Measurements from ENCODE around the gene ACCSL. TPM values are rescaled to one million over a fixed set of nuclear protein-coding genes. Genes with fewer than 3 reads are reported as not detected.
A peak's percentile ranks its signal among the peaks of the same experiment; 100 is the strongest.

Gene ACCSL
- total RNA-seq, 2 donors from 2014 or later, result 0.11 TPM; not detected in 1

GRCh38 chr11:44033856-44034255 lies 13.9 kb upstream of the ACCSL start:
- Mint-ChIP-seq H3K27ac (no peak overlapping the region), H3K9me3 (peaks cover 0 to 4% of the 10 kb centered on the region in 2 donors), H3K36me3 (no peaks in the 10 kb centered on the region)
- ATAC-seq, result no peak
- DNase-seq (ENCODE audit: low spot score in 2 of 2), result no peak

DNA sequence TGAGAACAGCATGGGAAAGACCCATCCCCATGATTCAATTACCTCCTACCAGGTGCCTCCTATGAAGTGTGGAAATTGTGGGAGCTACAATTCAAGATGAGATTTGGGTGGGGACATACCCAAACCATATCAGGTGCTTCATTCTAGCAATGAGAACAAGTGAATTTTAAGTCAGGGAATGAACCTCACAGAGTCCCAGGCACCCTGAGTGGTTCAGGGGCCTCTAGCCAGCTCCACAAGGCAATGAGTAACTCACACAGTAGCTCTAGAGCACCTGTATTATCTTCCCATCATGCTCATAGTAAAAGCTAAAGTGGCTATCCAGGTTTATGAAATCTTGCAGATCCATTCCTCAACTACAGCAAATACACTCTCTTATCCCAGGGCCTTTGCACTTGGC lies 13.1 kb upstream of the ACCSL start:
- no peak for DNase-seq (ENCODE audit: low spot score in 2 of 2)
- Mint-ChIP-seq H3K36me3 (no peaks in the 10 kb centered on the region), H3K9me3 (peaks cover 0 to 4% of the 10 kb centered on the region in 2 donors), H3K27ac (no peak overlapping the region)
- peak in 1 of 2 donors; percentile 88 for ATAC-seq

- Mint-ChIP-seq H3K27ac (no peak overlapping the region), H3K9me3 (peaks cover 4 to 13% of the 10 kb centered on the region in 2 donors), H3K36me3 (no peaks in the 10 kb centered on the region)
- DNase-seq (ENCODE audit: low spot score in 2 of 2) (peak in 1 of 2 donors; percentile 43), ATAC-seq (peak; percentile 56 to 88)
These were observed 10.7 kb upstream of the ACCSL start for GRCh38 chr11:44036811-44037657.

GRCh38 chr11:44037658-44037998 lies 10.2 kb upstream of the ACCSL start:
- ATAC-seq (no peak), DNase-seq (ENCODE audit: low spot score in 2 of 2) (no peak)
- peaks cover 4 to 13% of the 10 kb centered on the region in 2 donors for H3K9me3 Mint-ChIP-seq
- H3K36me3 Mint-ChIP-seq, result no peaks in the 10 kb centered on the region
- H3K27ac Mint-ChIP-seq, result no peak overlapping the region

DNA sequence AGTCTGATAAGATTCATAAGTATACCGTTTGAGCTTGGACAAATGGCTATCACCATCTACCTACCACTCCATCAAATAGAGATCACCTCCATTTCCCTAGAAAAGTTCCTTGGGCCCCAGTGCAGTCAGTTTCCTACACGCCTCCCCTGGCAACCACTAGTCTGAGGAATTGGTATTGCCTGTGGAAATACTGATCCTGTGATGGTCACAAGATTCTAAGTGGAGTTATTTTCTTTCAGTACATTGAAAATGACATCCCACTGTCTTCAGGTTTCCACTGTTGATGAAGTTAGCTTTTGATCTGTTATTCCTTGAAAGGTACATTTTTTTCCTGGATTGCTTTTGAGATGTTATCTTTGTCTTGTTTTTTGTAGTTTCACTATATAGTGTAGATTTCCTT lies 4.6 kb upstream of the ACCSL start:
- Mint-ChIP-seq H3K36me3 (no peaks in the 10 kb centered on the region), H3K9me3 (peaks cover 4 to 9% of the 10 kb centered on the region in 2 donors), H3K27ac (no peak overlapping the region)
- ATAC-seq (no peak), DNase-seq (ENCODE audit: low spot score in 2 of 2) (no peak)

GRCh38 chr11:44046182-44046581 lies 1.6 kb upstream of the ACCSL start:
- DNase-seq (ENCODE audit: low spot score in 2 of 2) (no peak), ATAC-seq (no peak)
- peaks cover 4% of the 10 kb centered on the region in 2 donors for H3K9me3 Mint-ChIP-seq
- no peaks in the 10 kb centered on the region for H3K36me3 Mint-ChIP-seq
- no peak overlapping the region for H3K27ac Mint-ChIP-seq

- H3K27ac Mint-ChIP-seq, result no peak overlapping the region
- ATAC-seq (no peak), DNase-seq (ENCODE audit: low spot score in 2 of 2) (no peak)
- no peaks in the 10 kb centered on the region for H3K9me3 Mint-ChIP-seq
- H3K36me3 Mint-ChIP-seq, result no peaks in the 10 kb centered on the region
These were observed 483 bp upstream of the ACCSL start for GRCh38 chr11:44047298-44047697.

DNA sequence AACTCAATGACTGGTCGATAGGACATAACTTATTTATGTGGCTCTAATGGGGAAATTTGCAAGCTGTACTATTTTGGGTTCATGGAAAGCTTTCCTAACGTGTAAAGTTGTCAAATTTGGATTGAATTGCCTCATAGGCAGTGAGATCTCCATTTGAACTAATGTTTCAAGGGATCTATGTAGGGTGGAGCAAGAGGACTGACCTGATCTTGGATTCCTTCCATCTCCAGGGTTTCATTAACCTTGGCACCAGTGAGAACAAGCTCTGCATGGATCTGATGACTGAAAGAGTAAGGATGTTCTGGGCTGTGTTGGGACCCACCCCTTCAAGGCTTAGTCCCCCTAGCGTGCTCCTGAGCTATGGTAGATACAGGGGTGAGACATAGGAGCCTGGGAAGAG lies 2.1 kb downstream of the ACCSL start:
- Mint-ChIP-seq H3K9me3 (no peaks in the 10 kb centered on the region), H3K36me3 (no peaks in the 10 kb centered on the region), H3K27ac (no peak overlapping the region)
- no peak for DNase-seq (ENCODE audit: low spot score in 2 of 2)
- no peak for ATAC-seq

GRCh38 chr11:44051171-44051570 lies 3.4 kb downstream of the ACCSL start:
- no peak for DNase-seq (ENCODE audit: low spot score in 2 of 2)
- no peaks in the 10 kb centered on the region for H3K36me3 Mint-ChIP-seq
- ATAC-seq, result no peak
- no peak overlapping the region for H3K27ac Mint-ChIP-seq
- no peaks in the 10 kb centered on the region for H3K9me3 Mint-ChIP-seq

- Mint-ChIP-seq H3K27ac (no peak overlapping the region), H3K36me3 (no peaks in the 10 kb centered on the region), H3K9me3 (no peaks in the 10 kb centered on the region)
- no peak for DNase-seq (ENCODE audit: low spot score in 2 of 2)
- no peak for ATAC-seq
These were observed 9.6 kb downstream of the ACCSL start for GRCh38 chr11:44057340-44057739.

DNA sequence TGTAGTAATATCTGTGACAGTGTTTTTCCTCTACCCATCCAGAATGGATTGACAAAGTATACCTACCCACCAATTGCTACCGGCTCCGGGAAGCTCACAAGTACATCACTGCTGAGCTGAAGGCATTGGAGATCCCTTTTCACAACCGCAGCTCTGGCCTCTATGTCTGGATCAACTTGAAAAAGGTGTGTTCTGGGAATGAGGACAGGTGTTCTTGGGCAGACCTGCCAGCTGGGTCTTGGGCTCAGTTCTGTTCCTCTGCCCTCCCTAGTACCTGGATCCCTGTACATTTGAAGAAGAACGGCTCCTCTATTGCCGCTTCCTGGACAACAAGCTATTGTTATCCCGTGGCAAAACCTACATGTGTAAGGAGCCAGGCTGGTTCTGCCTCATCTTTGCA lies 10.5 kb downstream of the ACCSL start:
- ATAC-seq (no peak), DNase-seq (ENCODE audit: low spot score in 2 of 2) (no peak)
- Mint-ChIP-seq H3K36me3 (no peaks in the 10 kb centered on the region), H3K9me3 (no peaks in the 10 kb centered on the region), H3K27ac (no peak overlapping the region)

DNA sequence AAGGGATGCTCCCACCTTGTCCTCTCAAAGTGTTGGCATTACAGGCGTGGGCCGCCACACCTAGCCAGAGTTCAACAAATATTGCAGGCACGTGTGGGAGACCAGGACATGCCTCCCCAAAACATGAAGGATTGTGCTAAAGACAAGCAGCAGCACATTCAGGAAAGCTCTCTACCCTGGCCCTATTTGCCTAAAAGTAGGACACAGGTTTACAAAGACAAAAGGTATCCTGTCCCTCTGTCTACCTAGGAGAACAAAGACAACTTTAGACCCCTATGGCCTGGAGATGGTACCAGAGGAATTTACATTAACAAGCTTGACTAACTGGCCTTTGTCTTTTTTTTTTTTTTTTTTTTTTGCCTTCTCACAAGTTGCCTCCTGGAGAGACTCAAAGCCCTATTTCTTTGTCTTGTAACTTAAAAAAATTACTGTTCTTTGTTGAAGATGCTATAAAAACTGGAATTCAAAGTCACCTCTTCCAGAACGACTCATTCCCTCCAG lies 17.4 kb downstream of the ACCSL start:
- peak overlapping the region; percentile 92 to 93 for H3K27ac Mint-ChIP-seq
- H3K36me3 Mint-ChIP-seq, result peaks cover 0 to 5% of the 10 kb centered on the region in 2 donors
- ATAC-seq, result no peak
- no peak for DNase-seq (ENCODE audit: low spot score in 2 of 2)
- H3K9me3 Mint-ChIP-seq, result no peaks in the 10 kb centered on the region

GRCh38 chr11:44065841-44066731 lies 18.3 kb downstream of the ACCSL start, which contains the start of gene ACCS:
ACCS (plus strand) TSS chr11:44066270; CDS start chr11:44067628, 1,358 bp downstream.
- Mint-ChIP-seq H3K36me3 (peaks cover 0 to 5% of the 10 kb centered on the region in 2 donors), H3K9me3 (no peaks in the 10 kb centered on the region), H3K27ac (peak within 1 kb of the TSS; percentile 92 to 93)
- ATAC-seq, result peak; percentile 95 to 96
- DNase-seq (ENCODE audit: low spot score in 2 of 2), result peak; percentile 87

DNA sequence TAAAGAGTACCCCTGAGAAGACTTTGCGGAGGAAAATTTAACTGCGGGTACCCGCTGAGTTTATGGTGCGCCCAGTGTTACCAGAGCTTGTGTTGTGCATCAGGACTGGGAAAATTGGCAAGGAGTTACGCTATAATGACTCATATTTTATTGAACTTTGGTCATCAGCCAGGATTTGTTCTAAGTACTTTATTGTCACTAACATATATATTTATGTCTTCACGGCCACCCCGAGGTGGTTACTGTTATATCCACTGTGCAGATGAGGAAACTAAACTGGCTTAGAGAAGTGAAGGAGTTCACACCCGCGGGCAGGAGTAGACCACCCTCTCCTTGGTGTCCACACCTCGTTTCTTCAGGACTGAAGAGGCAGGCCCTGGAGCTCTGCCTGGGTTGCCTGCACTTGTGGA lies 19.0 kb downstream of the ACCSL start:
- Mint-ChIP-seq H3K27ac (peak overlapping the region; percentile 92 to 93), H3K36me3 (peaks cover 0 to 5% of the 10 kb centered on the region in 2 donors), H3K9me3 (no peaks in the 10 kb centered on the region)
- DNase-seq (ENCODE audit: low spot score in 2 of 2) (no peak), ATAC-seq (no peak)

DNA sequence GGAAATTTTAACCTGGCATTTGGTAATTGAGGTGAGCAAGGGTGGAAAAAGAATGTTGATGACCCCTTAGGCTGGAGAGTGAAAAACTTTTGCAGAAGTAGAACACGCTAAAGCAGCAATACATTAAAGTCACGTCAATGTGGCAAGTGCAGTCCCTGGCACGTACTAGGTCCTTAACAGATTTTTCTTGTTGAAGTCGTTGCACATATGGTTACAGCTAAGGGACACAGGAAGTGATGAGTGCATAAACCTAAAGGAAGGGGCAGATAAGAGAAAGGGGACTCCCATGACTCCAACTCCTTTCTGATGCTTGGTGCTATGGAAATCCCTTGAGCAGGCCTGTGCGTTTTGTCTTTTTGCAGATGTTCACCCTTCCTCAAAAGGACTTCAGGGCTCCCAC lies 19.5 kb downstream of the ACCSL start:
- no peak for ATAC-seq
- Mint-ChIP-seq H3K36me3 (peaks cover 0 to 5% of the 10 kb centered on the region in 2 donors), H3K27ac (peak overlapping the region in 1 of 2 donors; percentile 93), H3K9me3 (no peaks in the 10 kb centered on the region)
- DNase-seq (ENCODE audit: low spot score in 2 of 2), result no peak

DNA sequence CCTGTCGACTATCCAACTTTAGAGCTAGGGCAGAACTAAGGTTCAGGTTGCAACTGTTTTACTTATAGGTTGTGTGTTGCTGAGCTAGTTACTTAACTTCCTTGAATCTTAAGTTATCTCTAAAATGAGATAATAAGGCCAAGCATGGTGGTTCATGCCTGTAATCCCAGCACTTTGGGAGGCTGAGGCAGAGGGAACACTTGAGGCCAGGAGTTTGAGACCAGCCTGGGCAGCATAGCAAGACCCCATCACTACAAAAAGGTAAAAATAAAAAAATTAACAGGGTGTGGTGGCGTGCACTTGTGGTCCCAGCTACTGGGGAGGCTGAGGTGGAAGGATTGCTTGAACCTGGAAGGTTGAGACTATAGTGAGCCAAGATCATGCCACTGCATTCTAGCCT lies 20.4 kb downstream of the ACCSL start:
- Mint-ChIP-seq H3K9me3 (no peaks in the 10 kb centered on the region), H3K36me3 (peaks cover 0 to 5% of the 10 kb centered on the region in 2 donors), H3K27ac (peak overlapping the region in 1 of 2 donors; percentile 10)
- ATAC-seq (no peak), DNase-seq (ENCODE audit: low spot score in 2 of 2) (no peak)

- Mint-ChIP-seq H3K36me3 (peaks cover 0 to 13% of the 10 kb centered on the region in 2 donors), H3K27ac (no peak overlapping the region), H3K9me3 (no peaks in the 10 kb centered on the region)
- no peak for ATAC-seq
- no peak for DNase-seq (ENCODE audit: low spot score in 2 of 2)
These were observed 23.4 kb downstream of the ACCSL start for GRCh38 chr11:44071157-44071556.
